Measurements from ENCODE around the gene ZNF507.
"Not testable (repeated sequence)": the region's sequence is repeated elsewhere in the genome, so short reads cannot be mapped to it uniquely, and the experiment has no call there.

Gene ZNF507

DNA sequence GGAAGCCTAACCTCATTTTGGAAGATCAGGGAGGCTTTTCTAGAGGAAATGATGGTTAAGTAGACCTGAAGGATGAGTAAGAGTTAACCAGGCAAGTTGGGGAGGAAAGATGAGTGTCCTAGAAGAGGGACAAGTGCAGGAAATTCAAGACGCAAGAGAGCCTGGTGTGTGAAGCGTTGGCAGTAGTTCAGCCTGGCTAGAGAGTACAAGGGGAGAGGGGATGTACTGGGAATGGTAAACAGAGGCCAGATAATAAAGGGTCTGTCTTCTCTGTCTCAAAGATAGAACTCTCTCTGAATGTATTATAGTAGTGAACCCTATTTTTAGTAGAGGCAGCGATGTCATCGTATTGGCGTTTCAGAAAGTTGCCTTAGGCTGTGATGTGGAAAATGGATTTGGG, 69.8 kb downstream of the ZNF507 start:
- DNase-seq: no peak

DNA sequence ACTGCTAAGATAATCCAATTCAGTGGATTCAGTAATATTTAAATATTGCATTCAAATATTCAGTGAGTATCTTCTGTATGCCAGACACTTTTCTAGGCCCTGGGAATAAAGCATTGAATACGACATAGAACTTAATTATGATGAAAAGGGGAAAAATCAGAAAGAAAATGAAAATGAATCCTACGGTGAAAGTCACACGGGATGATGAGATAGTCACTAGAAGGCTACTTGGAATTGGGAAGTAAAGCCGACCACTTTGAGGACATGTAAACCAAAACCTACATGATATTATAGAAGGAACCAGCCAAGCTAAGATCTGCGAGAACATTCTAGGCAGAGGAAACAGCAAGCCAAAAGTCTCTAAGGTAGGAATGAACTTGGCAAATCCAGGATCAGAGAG, 70.3 kb downstream of the ZNF507 start:
- DNase-seq: no peak

DNA sequence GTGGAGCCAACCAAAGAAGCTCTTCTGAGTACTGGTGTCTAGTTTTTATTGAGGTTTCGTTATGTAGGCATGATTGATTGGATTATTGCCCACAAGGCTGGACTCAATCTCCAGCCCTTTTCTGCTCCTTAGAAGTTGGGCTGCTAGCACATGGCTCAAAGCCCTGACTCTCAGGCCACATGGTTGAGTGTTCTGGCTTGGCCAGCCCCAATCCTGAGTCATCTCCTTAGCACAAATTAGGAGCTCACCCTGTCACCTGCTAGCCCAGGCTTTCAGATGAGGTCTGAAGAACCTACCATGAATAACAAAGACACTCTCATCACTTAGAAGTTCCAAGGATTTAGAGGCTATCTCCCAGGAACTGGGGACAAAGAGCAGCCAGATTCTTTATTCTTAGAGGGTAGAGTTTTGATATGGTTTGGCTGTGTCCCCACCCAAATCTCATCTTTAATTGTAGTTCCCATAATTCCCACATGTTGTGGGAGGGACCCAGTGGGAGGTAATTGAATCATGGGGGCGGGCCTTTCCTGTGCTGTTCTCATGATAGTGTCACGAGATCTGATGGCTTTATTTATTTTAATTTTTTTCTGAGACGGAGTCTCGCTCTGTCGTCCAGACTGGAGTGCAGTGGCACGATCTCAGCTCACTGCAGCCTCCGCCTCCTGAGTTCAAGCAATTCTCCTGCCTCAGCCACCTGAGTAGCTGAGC, 71.5 kb downstream of the ZNF507 start:
- no peak for DNase-seq

DNA sequence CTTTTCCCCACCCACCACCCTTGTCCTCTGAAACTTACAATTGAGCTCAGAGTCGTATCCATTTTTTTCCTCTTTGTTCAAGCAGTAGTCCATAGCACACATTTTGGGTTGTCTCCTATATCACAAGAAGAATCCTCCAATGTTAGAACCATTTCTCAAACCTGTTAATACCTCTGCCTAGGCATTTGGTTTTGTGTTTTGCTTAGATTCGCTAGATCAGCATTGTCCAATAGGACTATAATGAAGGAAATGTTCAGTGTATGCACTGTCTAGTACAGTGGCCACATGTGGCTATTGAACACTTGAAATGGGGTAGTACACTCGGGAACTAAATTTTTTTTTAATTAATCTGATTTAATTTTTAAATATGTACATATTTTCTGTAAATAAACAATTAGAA, 72.7 kb downstream of the ZNF507 start:
- DNase-seq: no peak

DNA sequence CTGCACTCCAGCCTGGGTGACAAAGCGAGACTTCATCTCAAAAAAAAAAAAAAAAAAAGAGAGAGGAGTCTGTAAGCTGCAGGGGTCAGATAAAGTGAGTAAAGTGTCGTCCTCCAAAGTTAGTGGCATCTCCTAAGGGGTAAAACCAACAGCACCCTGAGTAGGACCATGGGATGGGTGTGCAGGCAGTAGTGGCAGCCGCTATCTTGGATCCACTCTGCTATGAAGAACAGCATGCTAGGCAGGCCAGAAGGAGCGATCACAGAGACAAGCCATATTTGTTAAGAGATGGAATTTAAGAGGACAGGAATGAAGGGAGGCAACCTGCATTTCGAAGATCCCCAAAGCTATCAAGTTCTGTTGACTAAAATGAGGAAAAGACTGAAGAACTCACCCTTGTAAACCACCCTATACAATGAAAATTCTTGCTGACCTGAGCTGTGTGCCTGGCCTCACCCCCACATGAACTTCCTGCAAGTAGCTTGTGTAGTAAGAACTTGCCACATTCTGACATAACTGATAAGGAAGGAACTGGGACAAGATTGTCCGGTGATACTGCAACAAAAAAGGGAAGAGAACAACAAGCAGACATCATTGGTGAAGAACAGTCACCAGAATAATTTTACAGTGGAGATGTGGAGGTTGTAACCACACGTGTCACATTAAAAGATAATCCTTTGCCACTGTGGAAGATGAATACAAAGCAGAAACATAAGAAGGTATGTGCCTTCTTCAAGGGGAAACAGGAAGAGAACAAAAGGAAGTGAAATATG, 76.4 kb downstream of the ZNF507 start:
- no peak for DNase-seq

DNA sequence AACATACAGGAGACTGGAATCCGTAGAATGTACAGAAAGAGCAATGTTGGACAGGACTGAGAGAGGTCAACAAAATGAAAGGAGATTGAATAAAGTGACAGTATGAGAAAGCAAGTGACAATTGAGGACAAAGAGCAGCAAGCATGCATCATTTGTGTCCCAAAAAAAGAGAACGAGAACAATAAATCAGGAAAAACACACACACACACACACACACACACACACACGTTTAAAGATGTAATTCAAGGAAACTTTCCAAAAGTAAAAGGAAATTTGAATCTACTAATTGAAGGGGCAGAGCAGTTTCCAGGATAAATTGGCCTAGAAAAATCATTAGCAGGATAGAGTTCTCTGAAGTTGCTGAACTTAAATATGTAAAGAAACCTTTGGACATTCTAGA, 77.0 kb downstream of the ZNF507 start:
- DNase-seq: no peak

DNA sequence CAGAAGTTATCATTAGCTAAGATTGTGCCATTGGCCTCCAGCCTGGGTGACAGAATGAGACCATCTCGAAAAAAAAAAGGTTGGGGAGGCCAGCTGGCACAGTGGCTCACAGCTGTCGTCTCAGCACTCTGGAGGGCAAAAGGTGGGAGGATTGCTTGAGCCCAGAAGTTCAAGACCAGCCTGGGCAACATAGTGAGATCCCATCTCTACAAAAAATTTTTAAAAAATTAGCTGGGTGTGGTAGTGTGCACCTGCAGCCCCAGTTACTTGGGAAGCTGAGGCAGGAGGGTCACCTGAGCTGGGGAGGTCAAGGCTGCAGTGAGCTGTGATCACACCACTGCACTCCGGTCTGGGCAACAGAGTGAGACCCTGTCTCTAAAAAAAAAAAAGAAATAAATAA, 78.5 kb downstream of the ZNF507 start:
- not testable (repeated sequence) for DNase-seq

DNA sequence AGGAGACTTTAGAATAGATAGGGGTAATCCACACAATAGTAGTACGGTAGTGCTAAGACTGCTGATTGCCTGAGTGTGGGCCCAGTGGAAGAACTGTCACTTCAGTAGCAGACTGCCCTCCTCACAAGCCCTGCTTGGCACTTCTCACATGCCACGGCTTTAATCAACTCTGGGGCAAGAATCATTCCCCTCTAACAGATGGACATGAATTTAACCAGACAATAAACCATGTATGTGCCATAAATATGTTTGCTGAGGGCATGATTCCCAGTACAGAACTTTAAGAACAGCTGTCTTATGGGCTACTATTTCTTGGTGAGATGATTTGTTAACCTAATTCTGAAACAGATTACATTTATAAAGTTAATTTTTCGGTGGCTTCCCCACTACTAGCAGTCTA, 82.1 kb downstream of the ZNF507 start:
- DNase-seq: no peak

DNA sequence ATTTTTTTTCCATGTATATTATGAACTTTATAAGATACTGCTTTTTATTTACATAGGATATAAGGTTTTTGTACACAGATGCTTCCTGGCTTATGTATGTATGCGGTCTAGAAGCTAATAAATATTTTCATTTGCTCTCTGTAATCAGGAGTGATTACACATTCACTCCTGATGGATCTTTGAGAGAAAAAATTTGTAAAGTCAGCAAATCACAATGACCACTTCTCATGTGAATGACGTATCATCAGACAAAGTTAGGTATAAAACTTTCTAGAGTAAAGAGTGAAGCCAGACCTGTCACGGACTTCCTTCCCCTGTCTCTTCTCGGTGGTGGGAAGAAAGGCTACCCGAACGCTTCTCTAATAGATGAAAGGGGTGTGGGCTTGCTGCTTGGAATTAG, 91.3 kb downstream of the ZNF507 start:
- no peak for DNase-seq

DNA sequence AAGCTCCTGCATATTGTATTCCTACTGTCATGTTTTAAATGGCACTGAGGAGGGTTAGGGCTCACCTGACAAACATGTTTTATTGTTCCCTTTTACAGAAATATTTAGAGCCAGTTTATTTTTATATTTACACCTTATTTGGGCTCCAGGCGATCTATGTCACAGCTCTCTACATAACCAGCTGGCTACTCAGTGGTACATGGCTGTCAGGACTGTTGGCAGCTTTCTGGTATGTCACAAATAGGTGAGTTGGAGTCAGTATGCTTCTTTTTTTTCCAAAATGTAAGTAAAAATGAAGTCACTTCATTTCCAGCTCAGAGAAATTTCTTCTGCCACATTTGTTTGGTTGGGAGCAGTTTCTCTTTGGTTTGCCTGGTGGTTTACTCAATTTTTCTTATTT, 91.7 kb downstream of the ZNF507 start:
- no peak for DNase-seq

Data from NCI-H526 (cell line).